ENCODE measurements around the gene TNK1. TPM values are rescaled to one million over a fixed set of nuclear protein-coding genes. Genes with fewer than 3 reads are reported as not detected.

Gene TNK1
- total and polyA plus RNA-seq, 2 experiments from 2014 or later, result 8.4 to 8.9 TPM

GRCh38 chr17:7413346-7413985 is 32.6 kb downstream of the TNK1 start:
- Histone ChIP-seq H3K4me2 (no peak overlapping the region), H4K20me1 (ENCODE audit: insufficient read depth, poor library complexity, severe bottlenecking) (no peaks in the 10 kb centered on the region), H3K36me3 (replicated peaks; ENCODE audit: insufficient read depth, low read depth) (no peaks in the 10 kb centered on the region), H2AFZ (no peak overlapping the region), H3K9me3 (ENCODE audit: low read depth) (no peaks in the 10 kb centered on the region), H3K27ac (no peak overlapping the region), H3K27me3 (no peaks in the 10 kb centered on the region), H3K79me2 (no peaks in the 10 kb centered on the region), H3K4me3 (no peak overlapping the region), H3K4me1 (ENCODE audit: insufficient read depth) (no peaks in the 10 kb centered on the region), H3K9me2 (replicated peaks; ENCODE audit: insufficient read depth) (no peaks in the 10 kb centered on the region)
- no peak for DNase-seq (ENCODE audit: low spot score)
- WGBS (ENCODE audit: low lambda C conversion rate, missing lambda C conversion rate), result 88% methylated on average over 6 of the region's 6 CpGs
- no peak for TF ChIP-seq EZH2 (IDR thresholded peaks at IDR 0.05; ENCODE audit: borderline replicate concordance)

GRCh38 chr17:7414837-7415236 is 33.9 kb downstream of the TNK1 start:
- 88% methylated on average over 14 of the region's 14 CpGs for WGBS (ENCODE audit: low lambda C conversion rate, missing lambda C conversion rate)
- no peaks in the 10 kb centered on the region for H3K9me2 ChIP-seq (replicated peaks; ENCODE audit: insufficient read depth)
- DNase-seq (ENCODE audit: low spot score), result no peak
- no peak overlapping the region for H3K27ac ChIP-seq
- no peaks in the 10 kb centered on the region for H4K20me1 ChIP-seq (ENCODE audit: insufficient read depth, poor library complexity, severe bottlenecking)
- H3K79me2 ChIP-seq, result no peaks in the 10 kb centered on the region
- H3K27me3 ChIP-seq, result no peaks in the 10 kb centered on the region
- H3K4me3 ChIP-seq, result no peak overlapping the region
- H3K36me3 ChIP-seq (replicated peaks; ENCODE audit: insufficient read depth, low read depth), result no peaks in the 10 kb centered on the region
- H3K4me1 ChIP-seq (ENCODE audit: insufficient read depth), result no peaks in the 10 kb centered on the region
- no peak overlapping the region for H3K4me2 ChIP-seq
- no peak overlapping the region for H2AFZ ChIP-seq
- H3K9me3 ChIP-seq (ENCODE audit: low read depth), result no peaks in the 10 kb centered on the region
- TF ChIP-seq EZH2 (IDR thresholded peaks at IDR 0.05; ENCODE audit: borderline replicate concordance) (no peak), EZH2phosphoT487 (IDR thresholded peaks at IDR 0.05; ENCODE audit: low read depth, severe bottlenecking, unreplicated experiment) (no peak)

GRCh38 chr17:7415784-7416183 is 34.9 kb downstream of the TNK1 start:
- no peaks in the 10 kb centered on the region for H4K20me1 ChIP-seq (ENCODE audit: insufficient read depth, poor library complexity, severe bottlenecking)
- no peaks in the 10 kb centered on the region for H3K4me1 ChIP-seq (ENCODE audit: insufficient read depth)
- H3K4me2 ChIP-seq, result no peak overlapping the region
- H3K27me3 ChIP-seq, result no peaks in the 10 kb centered on the region
- H3K79me2 ChIP-seq, result no peaks in the 10 kb centered on the region
- TF ChIP-seq EZH2 (IDR thresholded peaks at IDR 0.05; ENCODE audit: borderline replicate concordance) (no peak), CTCF (IDR thresholded peaks at IDR 0.05; ENCODE audit: poor library complexity) (no peak), EZH2phosphoT487 (IDR thresholded peaks at IDR 0.05; ENCODE audit: low read depth, severe bottlenecking, unreplicated experiment) (no peak)
- no peaks in the 10 kb centered on the region for H3K36me3 ChIP-seq (replicated peaks; ENCODE audit: insufficient read depth, low read depth)
- DNase-seq (ENCODE audit: low spot score), result no peak
- no peak overlapping the region for H3K4me3 ChIP-seq
- no peak overlapping the region for H3K27ac ChIP-seq
- no peaks in the 10 kb centered on the region for H3K9me3 ChIP-seq (ENCODE audit: low read depth)
- H3K9me2 ChIP-seq (replicated peaks; ENCODE audit: insufficient read depth), result no peaks in the 10 kb centered on the region
- WGBS (ENCODE audit: low lambda C conversion rate, missing lambda C conversion rate), result 96% methylated on average over 21 of the region's 23 CpGs
- H2AFZ ChIP-seq, result no peak overlapping the region

- Histone ChIP-seq H3K4me3 (no peak overlapping the region), H3K4me1 (ENCODE audit: insufficient read depth) (no peaks in the 10 kb centered on the region), H3K27ac (no peak overlapping the region), H3K27me3 (no peaks in the 10 kb centered on the region), H3K9me2 (replicated peaks; ENCODE audit: insufficient read depth) (no peaks in the 10 kb centered on the region), H3K36me3 (replicated peaks; ENCODE audit: insufficient read depth, low read depth) (no peaks in the 10 kb centered on the region), H3K4me2 (no peak overlapping the region), H4K20me1 (ENCODE audit: insufficient read depth, poor library complexity, severe bottlenecking) (no peaks in the 10 kb centered on the region), H3K79me2 (no peaks in the 10 kb centered on the region), H3K9me3 (ENCODE audit: low read depth) (no peaks in the 10 kb centered on the region), H2AFZ (no peak overlapping the region)
- no peak for DNase-seq (ENCODE audit: low spot score)
- 89% methylated on average over 6 of the region's 6 CpGs for WGBS (ENCODE audit: low lambda C conversion rate, missing lambda C conversion rate)
- no peak for TF ChIP-seq EZH2 (IDR thresholded peaks at IDR 0.05; ENCODE audit: borderline replicate concordance)
- no peak for TF ChIP-seq CTCF (IDR thresholded peaks at IDR 0.05; ENCODE audit: poor library complexity)
- TF ChIP-seq EZH2phosphoT487 (IDR thresholded peaks at IDR 0.05; ENCODE audit: low read depth, severe bottlenecking, unreplicated experiment), result no peak
Measured at GRCh38 chr17:7416323-7416722, 35.4 kb downstream of the TNK1 start.
